Measurements from ENCODE around the gene IFITM2. TPM values are rescaled to one million over a fixed set of nuclear protein-coding genes. Genes with fewer than 3 reads are reported as not detected.
"Not testable (repeated sequence)": the region's sequence is repeated elsewhere in the genome, so short reads cannot be mapped to it uniquely, and the experiment has no call there.

Gene IFITM2
- polyA plus RNA-seq, 3 donors from 2014 or later, result 4,348 to 7,867 (median 6,958) TPM

GRCh38 chr11:324156-324555 is 16.5 kb downstream of the IFITM2 start:
- H3K9me3 Mint-ChIP-seq, result no peaks in the 10 kb centered on the region
- H3K27me3 Mint-ChIP-seq (ENCODE audit: low read depth in 3 of 3), result peaks cover 5 to 15% (median 11%) of the 10 kb centered on the region in 3 donors
- H3K36me3 Mint-ChIP-seq, result no peaks in the 10 kb centered on the region
- peaks cover 64 to 72% of the 10 kb centered on the region in 2 donors for H3K4me1 Mint-ChIP-seq
- H3K4me3 Mint-ChIP-seq, result peak overlapping the region in 1 of 5 donors; percentile 7
- no peak for DNase-seq
- H3K27ac Mint-ChIP-seq, result peak overlapping the region in 2 of 6 donors; percentile 17 to 65

- peaks cover 7 to 13% (median 9%) of the 10 kb centered on the region in 3 donors for H3K27me3 Mint-ChIP-seq (ENCODE audit: low read depth in 3 of 3)
- peaks cover 64 to 74% of the 10 kb centered on the region in 2 donors for H3K4me1 Mint-ChIP-seq
- H3K4me3 Mint-ChIP-seq, result peak overlapping the region in 3 of 5 donors; percentile 0 to 35 (median 20)
- H3K36me3 Mint-ChIP-seq, H3K9me3 Mint-ChIP-seq, DNase-seq: not testable (repeated sequence)
- H3K27ac Mint-ChIP-seq, result peak overlapping the region in 2 of 6 donors; percentile 11 to 68
These were observed 17.2 kb downstream of the IFITM2 start for GRCh38 chr11:324593-325517.

GRCh38 chr11:325796-326591 is 18.4 kb downstream of the IFITM2 start:
- H3K36me3 Mint-ChIP-seq, result no peaks in the 10 kb centered on the region
- H3K27me3 Mint-ChIP-seq (ENCODE audit: low read depth in 3 of 3), result peaks cover 8 to 14% (median 10%) of the 10 kb centered on the region in 3 donors
- no peaks in the 10 kb centered on the region for H3K9me3 Mint-ChIP-seq
- H3K4me1 Mint-ChIP-seq, result peaks cover 65 to 74% of the 10 kb centered on the region in 2 donors
- H3K4me3 Mint-ChIP-seq, result peak overlapping the region; percentile 51 to 81 (median 71)
- no peak for DNase-seq
- peak overlapping the region; percentile 77 to 96 (median 92) for H3K27ac Mint-ChIP-seq

- no peak for DNase-seq
- Mint-ChIP-seq H3K4me1 (peaks cover 70 to 78% of the 10 kb centered on the region in 2 donors), H3K4me3 (peak overlapping the region; percentile 51 to 81 (median 71)), H3K27ac (peak overlapping the region; percentile 77 to 96 (median 92)), H3K36me3 (no peaks in the 10 kb centered on the region), H3K9me3 (no peaks in the 10 kb centered on the region), H3K27me3 (ENCODE audit: low read depth in 3 of 3) (peaks cover 11 to 19% (median 14%) of the 10 kb centered on the region in 3 donors)
These were observed 18.9 kb downstream of the IFITM2 start for GRCh38 chr11:326592-326841.

GRCh38 chr11:326842-327580 is 19.4 kb downstream of the IFITM2 start:
- no peaks in the 10 kb centered on the region for H3K9me3 Mint-ChIP-seq
- no peaks in the 10 kb centered on the region for H3K36me3 Mint-ChIP-seq
- peaks cover 11 to 22% (median 14%) of the 10 kb centered on the region in 3 donors for H3K27me3 Mint-ChIP-seq (ENCODE audit: low read depth in 3 of 3)
- H3K4me1 Mint-ChIP-seq, result peaks cover 75 to 83% of the 10 kb centered on the region in 2 donors
- H3K27ac Mint-ChIP-seq, result peak overlapping the region; percentile 77 to 96 (median 92)
- peak overlapping the region; percentile 51 to 81 (median 71) for H3K4me3 Mint-ChIP-seq
- DNase-seq, result peak; percentile 78 to 80 (median 78)

DNA sequence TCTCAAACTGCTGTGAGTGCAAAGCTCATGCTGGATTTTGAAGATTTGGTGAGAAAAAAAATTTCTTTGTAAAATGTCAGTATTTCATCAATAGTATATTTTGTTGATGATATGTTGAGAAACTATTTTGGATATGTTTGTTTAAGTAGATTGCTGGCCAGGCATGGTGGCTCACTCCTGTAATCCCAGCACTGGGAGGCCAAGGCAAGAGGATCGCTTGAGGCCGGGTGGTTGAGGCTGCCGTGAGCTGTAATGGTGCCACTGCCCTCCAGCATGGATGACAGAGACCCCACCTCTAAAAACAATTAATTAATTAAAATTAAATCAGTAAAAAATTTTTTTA is 19.9 kb downstream of the IFITM2 start:
- Mint-ChIP-seq H3K4me1 (peaks cover 81 to 87% of the 10 kb centered on the region in 2 donors), H3K36me3 (no peaks in the 10 kb centered on the region), H3K27ac (peak overlapping the region; percentile 77 to 96 (median 92)), H3K4me3 (peak overlapping the region; percentile 51 to 73 (median 65)), H3K27me3 (ENCODE audit: low read depth in 3 of 3) (peaks cover 11 to 22% (median 14%) of the 10 kb centered on the region in 3 donors), H3K9me3 (no peaks in the 10 kb centered on the region)
- DNase-seq, result no peak

GRCh38 chr11:328012-328411 is 20.4 kb downstream of the IFITM2 start:
- H3K9me3 Mint-ChIP-seq, result no peaks in the 10 kb centered on the region
- H3K4me3 Mint-ChIP-seq, result peak overlapping the region in 2 of 5 donors; percentile 18 to 23
- peaks cover 0 to 3% (median 0%) of the 10 kb centered on the region in 3 donors for H3K36me3 Mint-ChIP-seq
- peaks cover 85 to 90% of the 10 kb centered on the region in 2 donors for H3K4me1 Mint-ChIP-seq
- H3K27ac Mint-ChIP-seq, result peak overlapping the region in 5 of 6 donors; percentile 56 to 93 (median 70)
- no peak for DNase-seq
- peaks cover 11 to 22% (median 16%) of the 10 kb centered on the region in 3 donors for H3K27me3 Mint-ChIP-seq (ENCODE audit: low read depth in 3 of 3)

- Mint-ChIP-seq H3K27me3 (ENCODE audit: low read depth in 3 of 3) (peaks cover 11 to 22% (median 17%) of the 10 kb centered on the region in 3 donors), H3K27ac (peak overlapping the region; percentile 84 to 95 (median 90)), H3K4me3 (peak overlapping the region in 1 of 5 donors; percentile 84), H3K4me1 (peaks cover 90 to 91% of the 10 kb centered on the region in 2 donors)
- H3K36me3 Mint-ChIP-seq, DNase-seq, H3K9me3 Mint-ChIP-seq: not testable (repeated sequence)
These were observed 21.0 kb downstream of the IFITM2 start for GRCh38 chr11:328516-329100.

GRCh38 chr11:329886-330253 is 22.3 kb downstream of the IFITM2 start:
- no peak for DNase-seq
- peaks cover 87 to 95% of the 10 kb centered on the region in 2 donors for H3K4me1 Mint-ChIP-seq
- peak overlapping the region; percentile 84 to 95 (median 90) for H3K27ac Mint-ChIP-seq
- H3K27me3 Mint-ChIP-seq (ENCODE audit: low read depth in 3 of 3), result peaks cover 11 to 20% (median 16%) of the 10 kb centered on the region in 3 donors
- H3K36me3 Mint-ChIP-seq, result peaks cover 0 to 7% (median 0%) of the 10 kb centered on the region in 3 donors
- H3K9me3 Mint-ChIP-seq, result peaks cover 0 to 2% (median 0%) of the 10 kb centered on the region in 6 donors
- H3K4me3 Mint-ChIP-seq, result peak overlapping the region; percentile 28 to 88 (median 84)

DNA sequence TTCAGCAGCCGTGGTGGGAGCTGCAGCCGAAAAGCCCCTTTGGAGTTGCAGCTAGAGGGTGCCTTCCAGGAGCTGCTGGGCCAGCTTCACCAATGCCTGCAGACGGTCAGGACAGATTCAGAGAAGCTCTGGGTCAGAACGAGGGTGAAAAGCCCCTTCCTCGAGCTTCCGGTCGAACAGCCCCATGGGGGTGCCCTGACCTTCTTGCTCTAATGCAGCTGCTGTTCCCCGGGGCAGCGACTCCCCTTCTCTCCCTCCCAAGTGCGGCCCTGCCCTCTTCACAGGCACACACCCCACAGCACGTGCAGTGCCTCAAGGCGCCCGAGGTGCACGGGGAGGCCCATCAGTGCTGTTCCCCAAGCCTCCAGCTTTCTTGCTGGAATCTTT is 22.7 kb downstream of the IFITM2 start:
- DNase-seq, result no peak
- Mint-ChIP-seq H3K36me3 (peaks cover 0 to 7% (median 0%) of the 10 kb centered on the region in 3 donors), H3K4me1 (peaks cover 85 to 94% of the 10 kb centered on the region in 2 donors), H3K27me3 (ENCODE audit: low read depth in 3 of 3) (peaks cover 11 to 20% (median 15%) of the 10 kb centered on the region in 3 donors), H3K4me3 (peak overlapping the region; percentile 84 to 88 (median 87)), H3K9me3 (peaks cover 0 to 2% (median 0%) of the 10 kb centered on the region in 6 donors), H3K27ac (peak overlapping the region in 5 of 6 donors; percentile 84 to 95 (median 92))

GRCh38 chr11:330694-331357 is 23.2 kb downstream of the IFITM2 start:
- H3K36me3 Mint-ChIP-seq, result peaks cover 0 to 7% (median 0%) of the 10 kb centered on the region in 3 donors
- peak overlapping the region; percentile 84 to 95 (median 90) for H3K27ac Mint-ChIP-seq
- H3K27me3 Mint-ChIP-seq (ENCODE audit: low read depth in 3 of 3), result peaks cover 11 to 20% (median 15%) of the 10 kb centered on the region in 3 donors
- peak overlapping the region; percentile 84 to 88 (median 87) for H3K4me3 Mint-ChIP-seq
- H3K4me1 Mint-ChIP-seq, result peaks cover 87 to 94% of the 10 kb centered on the region in 2 donors
- DNase-seq, result peak; percentile 78 to 82 (median 79)
- H3K9me3 Mint-ChIP-seq, result peaks cover 0 to 2% (median 0%) of the 10 kb centered on the region in 6 donors

GRCh38 chr11:331358-332060 is 23.9 kb downstream of the IFITM2 start:
- Mint-ChIP-seq H3K27ac (peak overlapping the region; percentile 84 to 95 (median 90)), H3K4me1 (peaks cover 87 to 94% of the 10 kb centered on the region in 2 donors), H3K36me3 (peaks cover 0 to 7% (median 0%) of the 10 kb centered on the region in 3 donors), H3K9me3 (peaks cover 0 to 2% (median 0%) of the 10 kb centered on the region in 6 donors), H3K4me3 (peak overlapping the region; percentile 84 to 88 (median 87)), H3K27me3 (ENCODE audit: low read depth in 3 of 3) (peaks cover 11 to 16% (median 15%) of the 10 kb centered on the region in 3 donors)
- no peak for DNase-seq

Measured in immature natural killer cell (primary cell).